HFF-Myc (cell line): ENCODE results near the gene DSE.

Experiments
- DNase-seq: peaks from one replicate; pipeline ENCODE4 v3.0.0-alpha.2; 2011; ENCODE audit warnings: low read depth; ENCODE audit errors: extremely low read depth
- H3K4me3 ChIP-seq: replicated peaks from 2 replicates; pipeline ENCODE4 v1.5.1; 2011; ENCODE audit warnings: low read depth, mild to moderate bottlenecking, control low read depth, low read length
- CTCF ChIP-seq: IDR thresholded peaks from 2 replicates; pipeline ENCODE4 v1.5.1; 2012; ENCODE audit warnings: mild to moderate bottlenecking, low read depth, low read length, control low read depth; ENCODE audit errors: missing control alignments

DSE gene

GRCh38 chr6:116483616-116484015 is 112.9 kb downstream of the DSE start:
- H3K4me3 ChIP-seq: no peak overlapping the region
- DNase-seq: no peak
- no peak for TF ChIP-seq CTCF

GRCh38 chr6:116485559-116486184 is 114.9 kb downstream of the DSE start:
- H3K4me3 ChIP-seq: no peak overlapping the region
- TF ChIP-seq CTCF: no peak
- DNase-seq: no peak

GRCh38 chr6:116491610-116492330 is 121.0 kb downstream of the DSE start:
- no peak overlapping the region for H3K4me3 ChIP-seq
- no peak for DNase-seq
- TF ChIP-seq CTCF: no peak

GRCh38 chr6:116492331-116493067 is 121.8 kb downstream of the DSE start:
- no peak for DNase-seq
- no peak overlapping the region for H3K4me3 ChIP-seq
- TF ChIP-seq CTCF: no peak
